NCI-H510A (cell line): ENCODE results near the gene MAN1C1.

Source experiments
- DNase-seq: peaks from one replicate; lab custom pipeline; 2025; lab: John Stamatoyannopoulos, UW

MAN1C1 gene

GRCh38 chr1:25740071-25740470 is 123.5 kb downstream of the MAN1C1 start:
- DNase-seq, result no peak

DNA sequence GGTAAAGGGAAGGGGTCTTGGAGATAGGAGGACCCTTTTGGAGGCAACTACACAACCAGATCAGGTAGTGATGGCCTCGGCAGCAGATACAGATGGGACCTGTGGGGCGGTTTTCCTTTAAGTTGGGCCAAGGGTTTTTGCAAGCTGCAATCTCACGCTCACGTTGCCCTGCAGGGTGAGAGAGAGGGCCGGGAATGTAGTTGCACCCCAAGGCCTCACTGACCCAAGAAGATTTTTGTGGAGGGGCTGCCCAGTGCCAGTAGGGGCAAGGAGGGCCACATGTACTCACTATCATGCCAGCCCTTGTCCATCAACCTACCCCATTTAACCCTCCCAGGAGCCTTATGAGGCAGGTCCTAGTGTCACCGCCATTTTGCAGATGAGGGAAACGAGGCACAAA is 125.7 kb downstream of the MAN1C1 start:
- no peak for DNase-seq

DNA sequence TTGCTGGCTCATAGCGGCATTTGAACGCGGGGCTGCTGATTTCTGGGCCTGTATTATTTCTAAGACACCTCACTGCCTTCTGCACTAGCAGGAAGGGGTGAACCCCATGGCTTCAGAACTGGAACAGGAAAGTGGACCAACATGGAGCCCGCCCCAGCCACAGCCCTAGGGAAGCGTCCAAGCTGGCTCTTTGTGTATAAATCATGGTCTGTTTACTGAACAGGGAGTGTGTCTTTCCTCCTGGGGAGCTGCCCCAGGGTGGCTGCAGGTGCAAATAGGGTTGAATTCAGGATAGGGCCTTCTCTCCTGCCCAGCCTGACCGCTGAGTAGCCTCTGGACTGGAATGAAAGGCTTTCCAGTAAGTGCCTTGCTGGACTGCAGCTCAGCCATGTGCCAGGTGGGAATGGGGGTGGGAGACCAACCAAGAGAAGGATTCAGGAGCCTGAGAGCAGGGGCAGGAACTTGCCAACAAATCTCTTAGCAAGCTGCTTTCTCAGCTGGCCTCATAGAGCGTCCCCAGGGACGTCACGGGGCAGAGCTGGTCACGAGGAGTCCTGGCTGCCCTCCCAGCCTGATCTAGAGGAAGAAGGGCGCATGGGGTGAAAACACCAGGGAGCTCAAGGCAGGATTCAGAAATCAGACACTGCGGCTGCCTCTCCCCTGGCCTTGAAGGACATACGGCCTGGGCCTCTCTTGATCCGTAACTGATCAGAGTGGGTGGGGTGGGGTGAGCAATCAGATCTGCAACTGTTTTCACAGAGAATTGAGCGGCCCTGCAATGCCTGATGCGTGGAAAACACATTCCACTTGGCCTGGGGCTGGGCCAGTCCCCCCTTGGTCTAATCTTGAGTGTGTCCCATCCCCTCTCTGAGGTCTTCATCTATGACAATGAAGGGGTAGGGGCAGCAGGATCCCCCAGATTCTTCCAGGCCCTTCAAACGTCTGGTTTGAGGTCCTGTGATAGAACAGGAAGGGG is 126.9 kb downstream of the MAN1C1 start:
- DNase-seq, result no peak

DNA sequence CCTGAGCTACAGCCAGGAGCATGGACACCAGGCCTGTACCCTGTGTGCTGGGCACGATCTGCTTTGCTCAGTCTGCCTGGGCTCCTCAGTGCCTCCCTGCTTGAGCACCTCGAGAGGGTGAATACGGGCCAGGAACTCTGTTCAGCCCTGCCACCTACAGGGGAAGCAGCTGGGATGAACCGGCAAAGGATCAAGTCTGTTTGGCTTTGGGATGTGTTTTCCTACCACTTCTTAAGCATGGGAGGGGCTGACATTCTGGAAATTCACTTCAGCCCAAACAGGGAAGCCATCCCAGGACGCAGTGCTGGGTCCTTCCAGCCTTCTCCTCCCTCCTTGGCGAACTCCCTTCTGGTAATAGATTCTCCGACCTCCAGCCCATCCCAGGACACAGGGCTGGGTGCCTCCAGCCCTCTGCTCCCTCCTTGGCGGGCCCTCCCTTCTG is 127.6 kb downstream of the MAN1C1 start:
- DNase-seq, result no peak

- DNase-seq, result no peak
Observed at GRCh38 chr1:25744636-25745425, 128.2 kb downstream of the MAN1C1 start.

DNA sequence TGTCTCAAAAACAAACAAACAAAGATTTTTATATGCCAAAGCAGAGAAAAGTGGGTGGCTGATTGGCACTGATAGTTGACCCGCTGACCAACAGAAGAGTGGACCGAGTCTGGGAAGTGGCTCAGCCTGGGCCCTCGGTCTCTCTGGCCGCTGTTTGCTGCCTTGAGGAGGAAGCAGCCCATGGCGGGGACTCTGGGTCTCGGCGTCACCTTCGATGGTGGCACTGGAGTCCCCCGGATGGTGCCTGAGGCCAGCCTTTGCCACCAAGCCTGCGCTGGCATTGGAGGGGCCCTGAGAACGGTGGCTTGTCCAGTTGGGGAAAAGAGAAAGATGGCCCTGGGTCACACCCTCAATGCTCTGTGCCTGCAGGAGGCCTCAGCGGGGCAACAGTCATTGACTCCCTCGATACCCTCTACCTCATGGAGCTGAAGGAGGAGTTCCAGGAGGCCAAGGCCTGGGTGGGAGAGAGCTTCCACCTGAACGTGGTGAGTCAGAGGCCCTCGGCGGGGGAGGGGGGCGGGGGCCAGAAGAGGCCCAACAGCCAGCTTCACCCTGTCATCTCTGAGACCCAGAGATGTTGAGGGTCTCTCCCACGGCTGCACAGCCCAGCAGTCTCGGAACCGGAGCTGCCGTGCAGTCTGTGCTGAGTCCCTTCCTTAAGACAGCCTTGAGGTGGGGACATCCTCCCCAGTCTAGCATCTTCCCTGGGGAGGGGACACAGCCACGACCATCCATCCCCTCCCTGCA is 129.9 kb downstream of the MAN1C1 start:
- no peak for DNase-seq

DNA sequence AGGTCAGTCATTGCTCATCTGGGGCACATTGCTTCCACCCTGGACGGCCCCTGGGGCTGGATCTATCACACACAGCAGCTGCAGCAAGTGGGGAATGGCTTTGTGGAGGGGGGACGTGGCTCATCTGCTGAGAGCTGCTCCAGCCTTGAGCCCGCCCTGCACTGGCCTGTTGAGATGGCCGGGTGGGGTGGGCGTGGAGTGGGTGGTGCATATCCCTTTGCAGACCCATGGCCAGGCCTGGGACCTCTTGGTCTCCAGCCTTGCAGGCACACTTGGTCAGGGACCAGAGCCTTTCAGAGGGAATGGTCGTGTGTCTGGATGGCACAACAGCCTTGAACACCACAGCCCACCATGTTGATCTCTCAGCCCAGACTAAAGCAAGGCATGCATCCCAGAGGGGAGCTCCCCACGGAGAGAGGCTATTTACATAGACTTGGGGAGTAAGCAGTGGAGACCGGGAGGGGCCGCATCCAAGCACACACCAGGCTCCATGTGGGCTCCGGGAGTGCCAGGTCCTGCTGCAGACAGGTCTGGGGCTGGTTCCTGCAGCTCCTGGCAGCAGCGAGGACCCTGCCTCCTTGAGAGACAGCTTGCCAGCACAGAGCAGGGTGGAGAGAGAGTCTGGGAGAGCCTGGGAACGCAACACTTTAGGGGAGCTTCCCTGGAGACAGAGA is 130.6 kb downstream of the MAN1C1 start:
- DNase-seq, result no peak

GRCh38 chr1:25748531-25749205 is 132.1 kb downstream of the MAN1C1 start:
- no peak for DNase-seq

DNA sequence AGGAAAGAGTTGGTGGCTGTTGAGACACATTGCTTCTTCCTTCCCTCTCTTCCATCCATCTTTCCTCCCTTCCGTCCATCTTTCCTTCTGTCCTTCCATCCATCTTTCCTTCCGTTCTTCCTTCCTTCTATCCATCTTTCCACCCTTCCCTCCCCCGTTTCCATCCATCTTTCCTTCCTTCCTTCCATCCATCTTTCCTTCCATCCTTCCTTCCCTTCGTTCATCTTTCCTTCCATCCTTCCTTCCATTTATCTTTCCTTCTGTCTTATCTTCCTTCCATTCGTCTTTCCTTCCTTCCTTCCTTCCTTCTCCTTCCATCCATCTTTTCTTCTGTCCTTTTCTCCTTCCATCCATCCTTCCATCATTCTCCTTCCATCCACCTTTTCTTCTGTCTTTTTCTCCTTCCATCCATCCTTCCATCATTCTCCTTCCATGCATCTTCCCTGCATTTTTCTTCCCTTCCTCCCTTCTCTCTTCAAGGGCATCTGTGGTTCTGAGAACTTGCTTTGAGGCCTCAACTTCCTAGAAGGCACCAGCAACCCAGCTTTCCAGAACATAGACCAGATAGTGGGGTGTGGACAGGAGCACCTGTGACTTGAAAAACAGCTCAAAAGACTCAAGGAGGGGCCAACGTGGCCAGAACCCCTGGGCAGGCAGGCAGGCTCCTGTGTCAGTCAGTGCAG is 134.5 kb downstream of the MAN1C1 start:
- no peak for DNase-seq

GRCh38 chr1:25754470-25755181 is 138.0 kb downstream of the MAN1C1 start:
- no peak for DNase-seq

- DNase-seq, result no peak
Observed at GRCh38 chr1:25755475-25756125, 139.0 kb downstream of the MAN1C1 start.

GRCh38 chr1:25756215-25756614 is 139.6 kb downstream of the MAN1C1 start:
- no peak for DNase-seq

DNA sequence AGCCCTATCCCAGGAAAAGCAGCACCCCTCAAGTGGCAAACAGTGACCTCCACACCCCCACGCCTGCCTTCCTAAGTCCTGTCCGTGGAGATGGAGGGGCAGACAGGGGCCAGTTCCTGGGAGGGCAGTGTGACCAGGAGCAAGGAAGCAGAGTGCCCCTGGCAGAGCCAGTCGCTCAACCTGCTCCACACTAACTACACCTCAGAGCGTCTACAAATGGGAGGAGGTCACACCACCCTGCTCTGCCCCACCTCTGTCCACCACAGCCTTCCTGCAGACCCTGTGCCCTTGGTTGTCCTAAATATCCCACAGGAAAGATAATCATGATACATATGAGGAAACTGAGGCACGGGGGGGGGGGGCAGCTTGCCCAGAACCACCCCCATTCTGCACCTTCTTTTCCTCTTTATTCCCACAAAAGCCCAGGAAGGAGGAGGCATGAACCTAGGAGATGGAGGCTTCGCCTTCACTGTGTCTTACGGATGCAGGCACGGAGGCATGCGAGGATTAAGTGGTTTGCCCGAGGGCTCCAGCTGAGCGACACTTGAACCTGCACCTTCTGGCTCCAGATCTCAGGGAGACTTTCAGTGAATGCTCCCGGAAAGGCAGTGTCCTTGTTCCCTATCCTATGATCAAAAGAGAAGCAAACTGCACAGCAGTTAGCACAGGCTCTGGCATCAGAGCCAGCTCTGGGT is 140.7 kb downstream of the MAN1C1 start:
- DNase-seq, result no peak

DNA sequence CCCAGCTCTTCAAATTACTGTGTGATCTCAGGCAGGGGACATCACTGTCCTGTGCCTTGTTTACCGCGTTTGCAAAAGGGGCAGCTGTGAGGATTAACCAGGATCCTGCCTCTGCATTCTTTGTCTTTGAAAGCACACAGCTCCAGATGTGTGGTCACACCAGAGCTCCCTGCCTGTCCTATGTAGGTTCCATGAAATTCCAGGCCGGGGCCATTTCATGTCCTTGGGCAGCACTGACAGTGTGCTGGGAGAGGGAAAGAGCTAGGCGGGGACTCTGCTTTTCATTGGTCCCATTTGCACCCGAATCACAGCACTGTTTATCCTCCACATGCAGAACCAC is 141.2 kb downstream of the MAN1C1 start:
- DNase-seq, result no peak

DNA sequence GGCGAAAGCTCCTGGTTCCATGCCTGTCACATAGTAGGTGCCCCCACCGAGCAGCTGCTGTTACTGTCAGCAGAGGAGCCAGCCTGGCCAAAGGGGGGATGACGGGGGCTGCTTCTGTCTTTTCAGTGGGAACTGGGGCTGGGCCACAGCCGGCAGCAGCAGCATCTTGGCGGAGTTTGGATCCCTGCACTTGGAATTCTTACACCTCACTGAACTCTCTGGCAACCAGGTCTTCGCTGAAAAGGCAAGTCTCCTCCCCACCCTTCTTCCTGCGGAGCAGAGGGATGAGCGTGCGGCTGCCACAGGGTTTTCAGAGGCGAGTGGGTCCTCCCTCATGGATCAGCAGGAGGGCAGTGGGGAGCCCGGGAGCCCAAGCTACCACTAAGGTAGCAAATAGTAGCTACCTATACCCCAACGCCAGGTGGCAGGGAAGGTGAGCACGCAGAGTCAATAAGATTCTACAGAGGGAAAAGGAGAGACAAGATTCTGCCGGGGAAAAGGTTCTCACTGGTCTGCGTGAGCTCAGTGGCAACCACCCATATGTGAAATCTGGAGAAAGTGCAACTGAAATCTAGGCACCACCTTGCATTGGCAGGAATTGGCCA is 142.0 kb downstream of the MAN1C1 start:
- no peak for DNase-seq

DNA sequence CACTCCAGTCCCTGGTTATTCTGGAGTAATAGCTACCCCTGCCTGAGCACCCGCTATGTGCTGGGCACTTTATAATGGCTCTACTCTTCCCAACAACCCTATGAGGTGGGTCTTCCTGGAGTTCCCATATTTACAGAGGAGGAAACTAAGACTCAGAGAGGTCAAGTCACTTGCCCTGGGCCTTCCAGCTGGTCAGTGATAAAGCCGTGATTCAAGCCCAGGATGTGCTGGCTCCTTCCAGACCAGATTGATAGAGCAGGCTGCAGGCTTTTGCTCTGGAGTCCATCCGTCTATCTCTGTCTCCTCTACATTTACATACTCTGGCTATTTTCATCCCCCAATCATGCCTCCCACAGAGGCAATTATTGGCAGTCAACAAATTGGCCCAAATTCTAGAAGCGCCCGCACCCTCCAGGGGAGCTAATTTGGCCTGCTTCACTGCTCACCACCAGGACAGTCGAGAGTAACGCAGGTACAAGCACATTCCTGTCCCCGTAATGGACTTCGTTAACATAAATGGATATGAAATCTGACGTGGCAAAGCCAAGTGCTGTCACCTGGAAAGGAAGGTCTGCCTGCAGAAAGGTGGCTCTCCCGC is 143.6 kb downstream of the MAN1C1 start:
- DNase-seq, result no peak

DNA sequence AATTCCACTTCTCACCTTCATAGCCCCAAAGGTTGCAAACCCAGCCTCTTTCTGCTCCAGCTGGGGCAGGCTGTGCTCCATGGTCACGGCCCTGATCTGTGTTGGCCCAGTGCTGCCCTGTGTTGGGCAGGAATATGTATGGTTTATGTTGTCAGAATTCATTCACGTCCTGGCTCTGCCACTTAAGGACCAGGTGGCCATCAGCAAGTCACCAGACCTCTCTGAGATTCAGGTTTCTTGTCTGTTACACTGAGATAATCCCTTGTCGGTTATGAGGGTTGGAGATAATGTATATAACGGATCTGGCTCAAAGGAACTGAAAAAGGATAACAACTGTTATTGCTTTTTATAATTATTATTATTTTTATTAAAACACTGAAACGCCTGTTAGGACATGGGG is 144.3 kb downstream of the MAN1C1 start:
- no peak for DNase-seq

DNA sequence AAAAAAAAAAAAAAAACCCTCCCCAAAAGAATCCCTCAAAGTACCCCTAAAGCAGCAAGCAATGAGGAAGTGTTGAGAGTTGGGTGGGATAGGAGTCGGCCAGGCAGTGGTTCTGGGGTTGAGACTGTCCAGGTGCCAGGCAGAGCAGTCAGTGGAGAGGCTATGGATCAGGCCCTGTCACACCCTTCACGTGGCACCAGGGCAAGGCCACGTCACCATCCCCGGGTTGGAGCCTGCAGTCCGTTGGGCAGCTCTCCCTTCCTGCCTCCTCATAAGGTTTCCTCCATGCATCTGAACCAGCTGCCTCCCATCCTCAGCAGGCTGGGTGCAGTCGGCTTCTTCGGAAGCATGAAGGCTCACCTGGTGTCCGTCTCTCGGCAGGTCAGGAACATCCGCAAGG is 146.9 kb downstream of the MAN1C1 start:
- DNase-seq, result no peak
